ENCODE results near the gene SGK1.
"Not testable (repeated sequence)": the region's sequence is repeated elsewhere in the genome, so short reads cannot be mapped to it uniquely, and the experiment has no call there.

SGK1 gene

GRCh38 chr6:134307870-134308269 lies 10.0 kb downstream of the SGK1 start:
- DNase-seq = no peak

- DNase-seq = no peak
These were observed 10.8 kb downstream of the SGK1 start for GRCh38 chr6:134307075-134307474.

- not testable (repeated sequence) for DNase-seq
These were observed 13.5 kb downstream of the SGK1 start for GRCh38 chr6:134304381-134304780.

GRCh38 chr6:134303891-134304290 lies 14.0 kb downstream of the SGK1 start:
- peak in 26 of 56 donors; percentile 11 to 66 (median 37) for DNase-seq

DNA sequence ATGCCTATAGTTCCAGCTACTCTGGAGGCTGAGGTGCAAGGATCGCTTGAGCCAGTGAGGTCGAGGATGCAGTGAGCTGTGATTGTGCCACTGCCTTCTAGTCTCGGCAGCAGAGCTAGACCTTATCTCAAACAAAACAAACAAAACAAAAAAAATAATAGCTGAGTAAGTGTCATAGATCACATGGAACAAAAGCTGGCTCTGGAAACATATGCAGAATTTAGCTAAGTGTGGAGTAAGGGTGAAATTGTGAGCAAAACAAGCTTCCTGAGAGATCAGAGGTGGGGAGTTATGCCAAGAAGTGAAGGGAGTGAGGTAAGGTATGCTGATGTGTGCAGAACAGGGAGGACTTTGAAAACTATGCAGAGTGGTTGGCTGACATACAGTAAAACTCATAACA lies 18.7 kb downstream of the SGK1 start:
- DNase-seq = no peak

DNA sequence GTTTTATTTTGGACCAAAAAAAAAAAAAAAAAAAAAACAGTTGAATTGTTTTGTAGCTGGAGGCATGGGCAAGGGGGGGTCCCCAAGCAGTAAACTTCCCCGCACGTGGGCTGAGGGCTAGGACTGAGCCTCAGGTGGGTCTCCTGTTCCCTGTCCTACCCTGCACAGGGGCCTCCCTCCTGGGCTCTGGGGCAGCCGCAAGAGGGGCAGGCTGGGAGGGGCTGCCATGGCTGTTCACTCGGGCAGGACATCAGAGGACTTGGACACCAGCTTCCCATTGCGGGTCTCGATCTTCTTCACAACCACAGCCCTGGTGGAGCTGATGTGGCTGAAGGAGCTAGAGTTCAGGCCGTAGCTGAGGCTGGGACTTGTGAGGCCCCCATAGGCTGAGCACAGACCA lies 21.1 kb downstream of the SGK1 start:
- DNase-seq = no peak

GRCh38 chr6:134295953-134296553 lies 21.9 kb downstream of the SGK1 start:
- peak in 1 of 56 donors; percentile 14 for DNase-seq

DNA sequence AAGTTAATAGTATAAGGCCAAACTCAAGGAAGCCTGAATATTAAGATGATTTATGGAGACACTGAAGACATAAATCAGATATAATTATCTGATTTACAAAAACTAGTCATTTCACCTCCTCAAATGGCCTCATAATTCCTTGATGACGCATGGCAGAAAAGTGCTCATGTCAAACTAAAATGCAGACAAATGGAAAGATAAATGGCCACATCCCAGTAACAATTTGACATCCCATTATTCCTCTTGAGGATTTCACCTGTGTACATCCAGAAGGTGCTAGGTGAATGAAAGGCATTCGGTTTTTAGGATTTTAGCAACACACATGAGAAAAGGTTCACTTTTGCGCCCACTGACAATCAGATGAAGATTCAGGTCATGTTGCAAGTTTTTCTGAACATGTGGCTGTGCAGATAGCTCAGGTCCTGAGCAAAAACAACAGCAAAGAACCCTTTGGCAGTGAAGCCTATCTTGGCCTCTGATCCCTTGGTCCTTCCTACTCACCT lies 24.2 kb downstream of the SGK1 start:
- DNase-seq = no peak

- DNase-seq = no peak
These were observed 26.8 kb downstream of the SGK1 start for GRCh38 chr6:134291156-134291555.

GRCh38 chr6:134289204-134289575 lies 28.7 kb downstream of the SGK1 start:
- no peak for DNase-seq

- DNase-seq = peak in 1 of 56 donors; percentile 18
These were observed 29.2 kb downstream of the SGK1 start for GRCh38 chr6:134288538-134289203.

- no peak for DNase-seq
These were observed 29.9 kb downstream of the SGK1 start for GRCh38 chr6:134287859-134288537.

DNA sequence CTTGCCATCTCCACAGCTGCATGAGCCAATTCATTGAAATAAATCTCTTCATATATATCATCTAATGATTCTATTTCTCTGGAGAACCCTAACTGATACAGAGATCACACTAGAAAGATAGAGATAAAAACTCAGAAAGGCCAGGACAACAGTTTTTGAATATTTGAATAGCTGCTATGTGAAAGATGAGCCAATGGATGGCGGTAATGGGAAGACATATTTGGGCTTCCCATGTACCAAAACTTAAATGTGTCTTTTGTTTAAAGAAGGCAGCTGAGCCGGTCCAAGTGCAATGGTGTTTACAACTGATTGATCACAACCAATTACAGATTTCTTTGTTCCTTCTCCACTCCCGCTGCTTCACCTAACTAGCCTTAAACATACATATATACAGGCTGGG lies 35.1 kb downstream of the SGK1 start:
- no peak for DNase-seq

DNA sequence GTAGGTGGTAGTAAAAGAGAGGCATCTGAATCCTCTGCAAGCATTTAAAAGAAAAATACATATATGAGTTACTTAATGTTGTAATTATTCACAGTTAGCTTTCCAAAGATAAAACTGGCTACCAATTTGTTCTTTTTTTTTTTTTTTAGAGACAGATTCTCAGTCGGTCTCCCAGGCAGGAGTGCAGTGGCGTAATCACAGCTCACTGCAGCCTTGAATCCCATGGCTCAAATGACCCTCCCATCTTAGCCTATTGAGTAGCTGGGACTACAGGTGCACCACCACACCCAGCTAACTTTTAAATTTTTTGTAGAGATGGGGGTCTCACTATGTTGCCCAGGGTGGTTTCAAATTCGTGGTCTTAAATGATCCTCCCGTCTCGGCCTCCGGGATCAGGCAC lies 36.5 kb downstream of the SGK1 start:
- no peak for DNase-seq

- no peak for DNase-seq
These were observed 39.9 kb downstream of the SGK1 start for GRCh38 chr6:134278000-134278399.

GRCh38 chr6:134276891-134277377 lies 41.0 kb downstream of the SGK1 start:
- DNase-seq = not testable (repeated sequence)

DNA sequence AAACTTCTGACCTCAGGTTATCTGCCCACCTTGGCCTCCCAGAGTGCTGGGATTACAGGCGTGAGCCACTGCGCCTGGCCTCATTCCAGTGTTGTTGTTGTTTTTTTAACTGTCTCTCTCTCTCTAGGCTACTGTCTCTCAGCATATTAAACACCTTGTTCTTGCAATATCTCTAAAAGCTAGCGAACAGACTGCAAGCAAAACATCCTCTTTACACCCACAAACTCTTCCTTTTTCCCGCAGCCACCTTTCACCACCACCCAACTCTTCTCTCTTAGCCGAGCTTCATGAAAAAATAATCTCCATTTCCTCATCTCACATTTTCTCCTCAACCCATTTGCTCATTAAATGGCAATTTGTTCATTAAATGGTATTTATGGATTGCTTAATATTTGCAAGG lies 45.5 kb downstream of the SGK1 start:
- DNase-seq = no peak

DNA sequence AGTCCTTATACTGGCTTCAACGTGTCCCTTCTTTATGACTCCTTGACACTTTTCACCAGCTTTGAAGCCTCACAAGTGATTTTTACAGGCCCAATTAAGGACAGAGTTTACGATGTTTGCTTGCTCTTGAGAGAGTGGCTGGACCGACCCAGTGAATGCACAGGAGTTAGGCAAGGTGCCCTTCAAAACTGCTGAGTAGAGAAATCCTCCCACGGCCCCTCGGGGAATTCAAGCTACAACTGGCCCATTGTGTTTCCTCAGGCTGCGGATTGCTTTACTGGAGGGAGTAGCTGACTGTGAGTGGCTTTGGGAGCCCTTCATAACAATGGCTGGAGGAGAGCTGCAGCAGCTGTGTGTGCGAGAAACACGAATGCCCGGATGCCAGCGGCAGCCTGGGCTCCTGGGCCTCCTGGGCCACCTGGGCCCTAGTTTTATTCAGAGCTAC lies 50.0 kb downstream of the SGK1 start:
- DNase-seq = peak in 46 of 56 donors; percentile 2 to 67 (median 40)

GRCh38 chr6:134266776-134267175 lies 51.1 kb downstream of the SGK1 start:
- DNase-seq = no peak

DNA sequence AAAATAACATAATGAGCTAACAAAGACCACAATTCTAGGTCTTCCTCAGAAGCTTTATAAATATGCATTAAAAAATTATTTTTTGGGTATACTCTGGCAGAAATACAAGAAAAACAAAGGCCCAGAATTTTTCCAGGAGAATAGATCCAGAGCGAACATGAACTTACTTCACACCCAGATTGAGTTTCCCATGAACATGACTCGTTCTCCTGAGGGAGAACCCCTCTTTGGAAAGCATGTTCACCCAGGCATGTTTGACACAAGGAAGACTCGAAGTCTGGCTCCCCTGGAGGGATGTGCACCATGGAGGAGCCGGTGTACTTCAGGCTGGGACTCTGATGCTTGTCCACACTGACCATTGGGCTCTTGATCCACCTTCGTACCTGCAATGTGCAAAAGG lies 56.1 kb downstream of the SGK1 start:
- DNase-seq = no peak

DNA sequence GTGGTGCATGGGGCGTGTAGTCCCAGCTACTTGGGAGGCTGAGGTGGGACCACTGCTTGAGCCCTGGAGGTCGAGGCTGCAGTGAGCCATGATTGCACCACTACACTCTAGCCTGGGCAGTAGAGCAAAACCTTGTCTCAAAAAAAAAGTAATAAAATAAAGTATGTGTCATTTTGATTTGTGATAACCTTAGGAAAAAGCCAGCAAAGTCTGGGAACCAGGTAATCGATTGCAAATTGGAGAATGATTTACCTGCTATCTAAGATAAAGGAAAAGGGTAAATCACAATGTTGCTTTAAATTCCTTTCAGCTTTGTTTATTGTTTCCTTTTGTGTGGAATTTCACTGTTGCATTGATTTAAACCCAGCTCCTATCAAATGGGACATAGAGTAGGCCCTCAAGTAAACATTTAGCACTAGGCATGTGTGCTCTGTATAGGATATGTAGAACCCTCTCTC lies 59.0 kb downstream of the SGK1 start:
- DNase-seq = no peak

DNA sequence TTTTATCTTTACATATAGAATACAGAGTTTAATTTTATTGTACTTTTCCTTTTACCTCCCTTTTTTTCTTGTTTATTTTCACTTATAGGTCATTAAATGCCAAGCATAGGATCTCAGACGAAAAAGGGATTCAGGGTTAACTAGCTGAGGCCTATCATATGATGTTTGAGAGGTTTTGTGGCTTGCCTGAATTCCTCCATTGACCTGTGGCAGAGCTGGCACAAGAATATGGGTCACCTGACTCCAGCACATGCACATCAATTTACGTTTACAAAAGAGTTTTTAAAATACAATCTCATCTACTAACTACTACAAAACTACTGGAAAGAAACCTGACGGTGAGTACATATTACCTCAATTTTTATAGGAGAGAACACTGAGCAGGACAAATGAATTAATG lies 60.4 kb downstream of the SGK1 start:
- no peak for DNase-seq

Data from nucleus accumbens (tissue), 56 donors.